NCI-H446 treated with DMSO at 0.1 percent for 48 hours (cell line): ENCODE measurements around the gene MGAT4B.
A peak's percentile ranks its signal among the peaks of the same experiment; 100 is the strongest.

Source experiments
- DNase-seq: peaks from one replicate; lab custom pipeline; 2025; lab: John Stamatoyannopoulos, UW

The MGAT4B gene

GRCh38 chr5:179825655-179826182, 19.1 kb upstream of the MGAT4B start:
- DNase-seq, result no peak

- DNase-seq, result no peak
These were observed 18.1 kb upstream of the MGAT4B start for GRCh38 chr5:179824745-179825112.

GRCh38 chr5:179823937-179824744, 17.5 kb upstream of the MGAT4B start:
- no peak for DNase-seq

- DNase-seq, result no peak
These were observed 15.9 kb upstream of the MGAT4B start for GRCh38 chr5:179822444-179822990.

GRCh38 chr5:179822059-179822432, 15.4 kb upstream of the MGAT4B start:
- DNase-seq, result no peak

- DNase-seq, result peak; percentile 75
These were observed 14.8 kb upstream of the MGAT4B start for GRCh38 chr5:179821298-179822058.

GRCh38 chr5:179820483-179821297, 14.0 kb upstream of the MGAT4B start, which contains the start of gene SQSTM1:
TSS of gene SQSTM1 (plus strand) at chr5:179820905. CDS start at chr5:179820937, 32 bp downstream.
- no peak for DNase-seq

- DNase-seq, result no peak
These were observed 13.4 kb upstream of the MGAT4B start for GRCh38 chr5:179820127-179820482.

GRCh38 chr5:179819296-179820126, 12.8 kb upstream of the MGAT4B start:
- no peak for DNase-seq

- DNase-seq, result no peak
These were observed 12.2 kb upstream of the MGAT4B start for GRCh38 chr5:179818746-179819295.

GRCh38 chr5:179817890-179818745, 11.5 kb upstream of the MGAT4B start:
- no peak for DNase-seq

- no peak for DNase-seq
These were observed 10.8 kb upstream of the MGAT4B start for GRCh38 chr5:179817470-179817840.

- DNase-seq, result no peak
These were observed 10.3 kb upstream of the MGAT4B start for GRCh38 chr5:179816796-179817469.

- DNase-seq, result no peak
These were observed 9.7 kb upstream of the MGAT4B start for GRCh38 chr5:179816401-179816795.

GRCh38 chr5:179815491-179816249, 9.0 kb upstream of the MGAT4B start:
- no peak for DNase-seq

GRCh38 chr5:179814090-179814489, 7.4 kb upstream of the MGAT4B start:
- no peak for DNase-seq

GRCh38 chr5:179812997-179813607, 6.4 kb upstream of the MGAT4B start:
- no peak for DNase-seq
